HG03025 (cell line): ENCODE results near the gene ATF7IP2.
"Not testable (repeated sequence)": the region's sequence is repeated elsewhere in the genome, so short reads cannot be mapped to it uniquely, and the experiment has no call there.

Experiments
- ATAC-seq: cut with Tn5 transposase; IDR thresholded peaks from one replicate; pipeline ENCODE4 v1.9.1; 2021; ENCODE audit warnings: mild to moderate bottlenecking, moderate library complexity; ENCODE audit not compliant: unreplicated experiment, low FRiP score

The ATF7IP2 gene

GRCh38 chr16:10373556-10373955 is 12.3 kb upstream of the ATF7IP2 start:
- ATAC-seq, result no peak

DNA sequence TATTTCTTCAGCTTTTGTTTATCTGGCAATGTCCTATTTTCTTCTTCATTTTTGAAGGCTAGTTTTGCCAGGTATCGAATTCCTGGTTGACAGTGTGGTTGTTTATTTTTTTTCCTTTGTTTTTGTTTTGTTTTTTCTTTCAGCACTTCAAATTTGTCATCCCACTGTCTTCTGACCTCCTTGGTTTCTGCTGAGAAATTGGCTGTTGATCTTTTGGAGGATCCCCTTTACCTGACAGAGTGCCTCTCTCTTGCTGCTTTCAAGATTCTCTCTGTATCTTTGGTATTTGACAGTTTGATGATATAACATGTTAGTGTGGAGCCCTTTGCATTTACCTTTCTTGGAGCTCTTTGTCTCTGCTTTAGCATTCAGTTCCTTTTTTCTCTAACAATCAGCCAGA is 9.6 kb upstream of the ATF7IP2 start:
- no peak for ATAC-seq

- no peak for ATAC-seq
These were observed 2.2 kb upstream of the ATF7IP2 start for GRCh38 chr16:10383626-10384025.

GRCh38 chr16:10386517-10387100 is 748 bp downstream of the ATF7IP2 start:
- ATAC-seq, result no peak

DNA sequence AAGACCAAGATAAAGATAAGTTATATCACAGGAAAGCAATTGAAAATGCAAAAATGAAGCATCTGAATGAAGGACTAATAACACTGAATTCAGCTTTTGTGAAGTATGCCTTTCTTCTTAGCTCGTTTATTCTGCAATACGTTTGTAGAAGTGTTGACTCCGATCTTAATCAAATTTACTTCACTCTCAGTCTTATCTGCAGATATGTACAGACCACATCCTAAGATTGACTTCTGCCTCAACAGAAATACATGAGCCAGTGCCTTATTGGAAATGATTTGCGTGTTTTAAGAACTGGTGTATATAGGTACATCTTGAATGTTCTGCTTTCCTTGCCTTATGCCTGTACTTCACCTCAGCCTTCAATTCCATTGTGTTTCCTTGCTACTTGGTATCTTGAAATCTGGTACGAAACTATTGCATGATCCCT is 1.3 kb downstream of the ATF7IP2 start:
- ATAC-seq, result no peak

- ATAC-seq, result no peak
These were observed 3.1 kb downstream of the ATF7IP2 start for GRCh38 chr16:10388988-10389387.

- ATAC-seq, result no peak
These were observed 4.5 kb downstream of the ATF7IP2 start for GRCh38 chr16:10390330-10390729.

DNA sequence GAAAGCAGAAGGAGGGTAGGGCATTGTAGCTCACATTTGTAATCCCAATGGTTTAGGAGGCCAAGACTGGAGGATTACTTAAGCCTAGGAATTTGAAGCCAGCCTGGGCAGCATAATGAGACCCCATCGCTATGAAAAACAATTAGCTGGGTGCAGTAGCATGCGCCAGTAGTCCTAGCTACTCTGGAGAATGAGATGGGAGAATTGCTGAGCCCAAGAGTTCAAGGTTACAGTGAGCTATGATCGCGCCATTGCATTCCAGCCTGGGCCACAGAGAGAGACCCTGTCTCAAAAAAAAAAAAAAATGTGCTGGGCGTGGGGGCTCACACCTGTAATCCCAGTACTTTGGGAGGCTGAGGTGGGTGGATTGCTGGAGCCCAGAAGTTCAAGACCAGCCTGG is 5.0 kb downstream of the ATF7IP2 start:
- no peak for ATAC-seq

DNA sequence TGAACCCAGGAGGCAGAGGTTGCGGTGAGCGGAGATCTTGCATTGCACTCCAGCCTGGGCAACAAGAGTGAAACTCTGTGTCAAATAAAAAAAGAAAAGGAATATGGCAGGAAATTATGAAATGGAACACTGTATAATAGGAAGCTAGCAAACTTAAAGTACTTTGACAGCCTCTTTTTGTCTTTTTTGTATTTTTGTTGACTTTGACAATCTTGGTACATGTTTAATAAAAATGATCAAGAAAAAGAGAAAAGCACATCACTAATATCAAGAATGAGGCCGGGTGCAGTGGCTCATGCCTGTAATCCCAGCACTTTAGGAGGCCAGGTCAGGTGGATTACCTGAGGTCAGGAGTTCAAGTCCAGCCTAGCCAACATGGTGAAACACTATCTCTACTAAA is 5.5 kb downstream of the ATF7IP2 start:
- ATAC-seq, result no peak

DNA sequence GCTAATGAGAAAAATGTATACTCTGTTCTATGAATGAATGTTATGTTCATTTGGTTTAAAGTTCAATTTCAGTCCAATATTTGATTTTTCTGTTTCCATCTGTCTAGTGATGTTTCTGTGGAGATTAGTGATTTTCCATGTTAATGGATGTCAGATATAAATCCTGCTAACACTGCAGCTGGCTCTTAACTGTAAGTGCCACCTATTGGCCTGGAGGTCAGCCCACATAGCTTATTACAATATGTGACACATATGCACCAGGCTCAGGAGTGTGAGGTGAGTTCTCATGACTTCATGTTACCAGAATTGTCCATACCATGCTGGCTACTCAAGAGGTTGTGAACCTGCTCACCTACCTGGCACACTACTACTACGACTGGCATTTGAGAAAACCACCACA is 17.1 kb downstream of the ATF7IP2 start:
- no peak for ATAC-seq

DNA sequence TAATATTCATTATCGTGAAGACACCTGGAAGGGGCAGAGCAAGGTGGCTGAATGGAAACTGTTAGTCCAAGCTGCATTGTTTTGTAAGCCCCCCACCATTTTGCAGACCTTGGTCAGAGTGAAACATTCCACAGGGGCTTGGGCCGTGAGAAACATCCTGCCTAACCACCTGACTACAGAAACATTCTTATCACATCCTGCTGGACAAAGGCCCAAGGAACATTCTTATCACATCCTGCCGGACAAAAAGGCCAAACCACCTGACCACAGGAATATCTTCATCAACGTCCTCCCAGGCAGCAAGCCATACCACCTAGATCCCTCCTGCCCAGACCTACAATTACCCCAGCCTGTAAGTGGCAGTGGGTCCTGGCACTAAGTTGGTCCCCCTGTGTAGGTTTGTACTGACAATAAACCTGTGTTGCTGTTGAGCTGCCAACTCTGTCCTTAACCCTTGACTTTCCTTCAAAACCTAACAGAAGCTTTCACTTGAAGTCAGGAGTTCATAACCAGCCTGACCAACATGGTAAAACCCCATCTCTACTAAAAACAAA is 19.6 kb downstream of the ATF7IP2 start:
- ATAC-seq, result no peak

GRCh38 chr16:10408824-10409381 is 23.0 kb downstream of the ATF7IP2 start:
- ATAC-seq, result no peak

GRCh38 chr16:10409713-10410112 is 23.9 kb downstream of the ATF7IP2 start:
- not testable (repeated sequence) for ATAC-seq

DNA sequence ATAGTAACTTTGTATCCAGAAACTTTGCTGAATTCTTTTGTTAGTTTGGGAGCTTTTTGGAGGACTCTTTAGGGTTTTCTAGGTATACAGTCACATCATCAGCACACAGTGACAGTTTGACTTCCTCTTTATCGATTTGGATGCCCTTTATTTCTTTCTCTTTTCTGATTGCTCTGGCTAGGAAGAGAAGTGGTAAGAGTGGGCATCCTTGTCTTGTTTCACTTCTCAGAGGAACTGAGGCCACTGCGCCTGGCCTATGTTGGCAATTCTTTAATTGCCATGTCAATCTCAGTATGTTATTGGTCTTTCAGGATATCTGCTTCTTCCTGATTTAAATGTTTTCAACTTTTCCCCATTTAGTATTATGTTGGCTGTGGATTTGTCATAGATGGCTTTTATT is 24.6 kb downstream of the ATF7IP2 start:
- ATAC-seq, result no peak

GRCh38 chr16:10412935-10413601 is 27.2 kb downstream of the ATF7IP2 start:
- ATAC-seq, result no peak

GRCh38 chr16:10418204-10418603 is 32.3 kb downstream of the ATF7IP2 start:
- not testable (repeated sequence) for ATAC-seq

- no peak for ATAC-seq
These were observed 33.8 kb downstream of the ATF7IP2 start for GRCh38 chr16:10419701-10420100.

DNA sequence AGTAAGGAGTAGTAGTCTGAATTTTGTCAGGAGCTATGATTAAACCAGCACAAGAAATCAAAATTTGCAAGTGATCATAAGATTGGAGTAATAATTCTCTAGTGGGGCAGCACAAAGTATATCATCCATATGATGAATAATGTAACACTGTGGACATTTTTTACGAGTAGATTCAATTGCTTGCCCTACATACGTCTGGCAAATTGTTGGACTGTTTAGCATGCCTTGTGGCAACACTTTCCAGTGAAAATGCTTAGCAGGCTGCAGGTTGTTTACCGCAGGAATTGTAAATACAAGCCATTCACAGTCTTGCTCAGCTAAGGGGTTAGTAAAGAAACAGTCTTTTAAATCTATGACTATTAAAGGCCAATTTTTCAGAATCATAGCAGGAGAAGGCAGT is 35.7 kb downstream of the ATF7IP2 start:
- no peak for ATAC-seq

DNA sequence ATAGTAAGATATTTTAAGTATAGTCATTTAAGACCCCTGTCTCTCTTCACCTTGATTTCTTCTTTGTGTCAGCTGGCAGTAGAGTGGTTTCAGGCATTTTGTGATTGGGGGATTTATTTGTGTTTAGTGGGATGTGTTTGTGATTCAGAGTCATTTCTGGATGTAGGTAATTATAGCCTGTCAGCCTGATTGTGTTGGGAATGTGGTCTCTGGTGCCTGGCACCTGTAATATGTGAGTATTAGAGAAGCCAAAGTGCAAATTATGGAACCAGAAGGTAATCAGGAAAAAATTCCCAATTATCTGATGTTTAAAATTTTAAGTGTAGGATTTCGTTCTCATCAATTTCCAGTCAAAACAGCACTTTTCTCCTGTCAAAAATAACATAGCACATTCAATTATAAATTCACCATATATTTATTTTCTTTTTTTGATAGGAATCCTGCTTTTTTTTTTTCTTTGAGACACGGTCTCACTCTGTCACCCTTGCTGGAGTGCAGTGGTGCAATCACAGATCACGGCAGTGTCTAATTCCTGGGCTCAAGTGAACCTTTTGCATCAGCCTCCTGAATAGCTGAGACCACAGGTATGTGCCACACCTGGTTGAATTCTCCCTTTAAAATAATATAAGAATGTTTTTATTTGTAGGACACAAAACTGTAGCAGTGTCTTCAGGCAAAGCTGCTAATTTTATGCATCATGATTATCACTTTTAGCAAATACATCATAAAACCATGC is 42.7 kb downstream of the ATF7IP2 start:
- no peak for ATAC-seq

- not testable (repeated sequence) for ATAC-seq
These were observed 43.6 kb downstream of the ATF7IP2 start for GRCh38 chr16:10429299-10429969.

DNA sequence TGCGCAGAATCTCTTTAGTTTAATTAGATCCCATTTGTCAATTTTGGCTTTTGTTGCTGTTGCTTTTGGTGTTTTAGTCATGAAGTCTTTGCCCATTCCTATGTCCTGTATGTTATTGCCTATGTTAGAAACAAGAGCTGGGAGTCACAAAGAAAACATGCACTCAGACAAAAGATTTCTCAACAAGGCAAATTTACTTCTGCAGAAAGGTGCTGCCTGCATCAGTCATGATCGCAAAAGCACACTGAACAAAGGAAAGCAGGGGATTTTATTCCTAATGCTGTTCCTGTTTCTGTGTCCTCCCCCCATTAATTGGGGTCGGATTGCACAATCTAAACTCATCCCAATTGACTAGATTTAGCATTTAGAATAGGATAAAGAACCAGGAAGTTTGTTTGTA is 55.9 kb downstream of the ATF7IP2 start:
- ATAC-seq, result no peak
